CD4-positive, alpha-beta T cell treated with Interleukin-17A for 4 hours (primary cell): ENCODE results near the gene UGT8.
A peak's percentile ranks its signal among the peaks of the same experiment; 100 is the strongest.
"Not testable (repeated sequence)": the region's sequence is repeated elsewhere in the genome, so short reads cannot be mapped to it uniquely, and the experiment has no call there.

Experiments used
- DNase-seq: peaks from one replicate; pipeline ENCODE4 v3.0.0-alpha.2; 2020; ENCODE audit warnings: mixed read lengths

Gene UGT8

DNA sequence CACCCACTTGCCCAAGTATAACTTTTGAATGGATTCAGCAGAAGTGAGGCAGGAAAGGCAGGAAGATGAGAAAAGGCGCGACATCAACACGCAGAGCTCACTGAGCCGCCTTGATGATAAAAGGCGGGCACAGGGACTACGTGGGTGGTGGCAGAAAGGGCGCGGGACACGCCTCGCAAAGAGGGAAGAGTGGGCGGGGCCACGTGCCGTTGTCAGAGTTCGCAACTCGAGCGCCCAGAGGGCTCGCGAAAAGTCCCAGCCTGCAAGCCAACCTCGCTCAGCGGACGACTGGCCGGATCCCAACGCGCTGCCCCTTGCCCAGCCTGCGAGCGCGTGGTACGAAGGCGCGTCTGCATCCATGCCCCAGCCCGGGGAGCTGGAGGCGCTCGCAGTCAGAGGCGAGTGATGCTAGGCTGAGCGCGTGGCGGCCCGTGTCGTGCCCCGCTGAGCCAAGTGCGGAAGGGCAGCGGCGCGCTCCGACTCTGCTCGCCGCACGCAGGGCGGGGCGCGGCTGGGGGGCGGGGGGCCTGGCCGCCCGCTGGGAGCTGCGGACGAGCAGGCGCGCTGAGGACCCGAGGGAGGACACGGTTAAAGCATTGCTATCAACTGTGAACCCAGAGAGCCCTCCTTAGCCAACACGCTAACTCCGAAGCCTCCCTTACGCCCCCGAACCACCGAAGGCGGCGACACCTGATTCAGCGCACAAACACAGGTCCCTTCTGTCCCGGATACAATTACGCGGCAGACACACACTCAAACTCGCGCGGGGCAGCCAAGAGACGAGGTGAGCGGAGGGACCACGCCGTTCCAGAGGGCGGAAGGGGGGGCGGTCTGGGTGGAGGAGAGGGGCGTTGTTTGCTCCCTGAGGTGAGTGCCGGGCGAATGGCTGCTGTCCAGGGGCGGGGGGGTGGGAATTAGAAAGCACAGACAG, at the start of gene UGT8:
Gene UGT8, plus strand, starts transcription at position 617 of the 931 bp plus-strand sequence. CDS start 24,074 bp downstream, outside the sequence.
- DNase-seq, result peak; percentile 11

GRCh38 chr4:114549638-114550037, 49.0 kb upstream of the UGT8 start:
- DNase-seq, result no peak

DNA sequence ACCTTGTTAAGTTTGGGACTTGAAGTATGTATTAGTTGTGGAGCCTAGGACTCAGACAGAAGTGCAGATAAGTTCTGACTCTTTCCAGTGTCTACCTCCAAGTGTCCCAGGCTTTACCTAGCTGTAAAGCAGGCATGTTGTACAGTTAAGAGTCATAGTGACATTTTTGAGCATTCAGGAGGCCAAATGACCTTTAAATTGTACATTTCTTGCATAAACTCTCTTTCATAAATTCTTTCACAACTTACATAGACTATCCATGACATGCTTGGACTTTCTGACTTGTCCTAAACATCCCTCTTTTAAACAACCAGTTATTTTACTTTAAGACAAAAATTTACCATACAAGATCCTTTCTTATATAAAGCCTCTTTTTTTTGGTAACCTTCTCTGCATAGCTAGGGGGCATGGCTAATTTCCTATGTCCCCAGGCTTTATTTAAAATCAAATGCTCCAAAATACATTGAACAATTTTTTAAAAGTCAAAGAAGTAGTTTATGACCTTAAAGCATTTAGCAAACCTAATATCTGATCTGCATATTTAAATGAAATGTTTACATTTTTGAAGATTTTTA, 40.1 kb upstream of the UGT8 start:
- no peak for DNase-seq

DNA sequence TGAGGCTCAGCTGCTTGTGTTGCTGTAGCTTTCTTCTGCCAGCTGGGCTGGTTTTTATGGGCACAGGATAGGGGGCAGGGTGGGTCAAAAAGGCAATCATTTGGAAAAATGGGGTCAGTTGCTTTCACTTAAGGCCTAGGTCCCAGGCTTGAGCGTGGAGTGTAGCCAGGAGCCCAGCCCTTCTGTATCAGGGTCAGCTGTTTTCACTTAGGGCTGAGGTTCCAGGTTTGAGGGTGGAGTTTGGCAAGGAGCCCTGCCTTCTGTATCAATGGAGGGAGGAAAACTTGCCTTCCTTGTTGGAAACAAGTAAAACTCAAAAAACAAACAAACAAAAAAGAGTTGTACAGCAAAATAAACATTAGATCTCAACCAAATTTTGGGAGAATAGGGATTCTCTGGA, 37.0 kb upstream of the UGT8 start:
- no peak for DNase-seq

DNA sequence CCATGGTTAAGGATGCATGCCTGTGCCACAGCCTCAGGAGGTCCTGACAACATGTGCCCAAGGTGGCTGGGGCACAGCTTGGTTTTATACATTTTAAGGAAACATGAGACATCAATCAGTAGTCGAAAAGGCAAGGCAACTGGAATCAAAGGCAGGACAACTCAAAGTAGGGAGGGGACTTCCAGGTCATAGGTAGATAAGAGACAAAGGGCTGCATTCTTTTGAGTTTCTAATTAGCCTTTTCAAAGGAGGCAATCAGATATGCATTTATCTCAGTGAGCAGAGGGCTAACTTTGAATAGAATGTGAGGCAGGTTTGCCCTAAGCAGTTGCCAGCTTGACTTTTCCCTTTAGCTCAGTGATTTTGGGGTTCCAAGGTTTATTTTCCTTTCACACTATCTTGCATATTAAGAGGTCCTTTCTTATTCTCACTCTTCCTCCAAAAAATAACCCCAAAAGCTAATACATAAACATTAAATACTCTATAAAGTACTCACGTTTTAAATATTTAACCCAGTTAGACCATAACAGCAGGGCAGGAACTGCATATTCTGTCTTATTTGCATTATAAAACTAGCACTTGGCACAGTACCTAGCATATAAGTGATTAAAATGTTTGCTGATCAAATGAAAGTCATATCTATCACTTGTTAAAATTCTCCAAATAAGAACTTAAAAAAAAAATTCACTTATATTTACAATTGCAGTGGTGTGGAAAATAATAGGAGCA, 36.3 kb upstream of the UGT8 start:
- DNase-seq, result no peak

GRCh38 chr4:114563536-114564315, 34.9 kb upstream of the UGT8 start:
- DNase-seq, result no peak

DNA sequence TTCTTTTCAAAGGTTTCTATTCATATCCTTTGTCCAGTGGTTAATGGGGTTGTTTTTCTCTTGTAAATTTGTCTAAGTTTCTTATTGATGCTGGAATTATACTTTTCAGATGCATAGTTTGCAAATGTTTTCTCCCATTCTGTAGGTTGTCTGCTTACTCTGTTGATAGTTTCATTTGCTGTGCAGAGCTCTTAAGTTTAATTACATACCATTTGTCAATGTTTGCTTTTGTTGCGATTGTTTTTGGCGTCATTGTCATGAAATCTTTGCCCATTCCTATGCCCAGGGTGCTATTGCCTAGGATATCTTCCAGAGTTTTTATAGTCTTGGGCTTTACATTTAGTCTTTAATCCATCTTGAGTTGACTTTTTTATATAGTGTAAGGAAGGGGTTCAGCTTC, 21.2 kb upstream of the UGT8 start:
- DNase-seq, result no peak

- DNase-seq, result no peak
These were observed 16.0 kb upstream of the UGT8 start for GRCh38 chr4:114582621-114583020.

- DNase-seq, result no peak
These were observed 10.3 kb upstream of the UGT8 start for GRCh38 chr4:114588305-114588704.

- DNase-seq, result not testable (repeated sequence)
These were observed 8.2 kb upstream of the UGT8 start for GRCh38 chr4:114590360-114590759.

GRCh38 chr4:114593526-114593925, 5.1 kb upstream of the UGT8 start:
- no peak for DNase-seq

DNA sequence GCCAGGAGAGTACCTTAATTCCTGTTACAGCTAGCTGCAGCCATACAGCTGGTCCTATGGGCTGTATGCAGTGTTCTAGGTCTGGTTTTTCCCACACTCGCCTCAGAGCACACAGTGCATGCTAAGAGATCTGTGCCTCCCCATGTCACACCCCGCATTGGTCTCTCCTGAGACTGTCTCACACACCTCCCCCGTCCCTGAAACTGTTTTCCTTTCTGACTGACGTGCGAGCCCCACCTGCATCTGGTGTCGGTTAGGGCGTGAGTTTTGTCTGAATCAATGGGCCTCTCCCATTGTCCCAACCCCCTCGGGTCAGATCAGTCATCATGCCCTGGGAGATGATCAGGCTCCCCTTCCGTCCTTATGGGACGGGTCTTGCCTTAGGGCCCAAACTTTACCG, 3.4 kb upstream of the UGT8 start:
- no peak for DNase-seq

GRCh38 chr4:114595921-114596320, 2.7 kb upstream of the UGT8 start:
- DNase-seq, result no peak

DNA sequence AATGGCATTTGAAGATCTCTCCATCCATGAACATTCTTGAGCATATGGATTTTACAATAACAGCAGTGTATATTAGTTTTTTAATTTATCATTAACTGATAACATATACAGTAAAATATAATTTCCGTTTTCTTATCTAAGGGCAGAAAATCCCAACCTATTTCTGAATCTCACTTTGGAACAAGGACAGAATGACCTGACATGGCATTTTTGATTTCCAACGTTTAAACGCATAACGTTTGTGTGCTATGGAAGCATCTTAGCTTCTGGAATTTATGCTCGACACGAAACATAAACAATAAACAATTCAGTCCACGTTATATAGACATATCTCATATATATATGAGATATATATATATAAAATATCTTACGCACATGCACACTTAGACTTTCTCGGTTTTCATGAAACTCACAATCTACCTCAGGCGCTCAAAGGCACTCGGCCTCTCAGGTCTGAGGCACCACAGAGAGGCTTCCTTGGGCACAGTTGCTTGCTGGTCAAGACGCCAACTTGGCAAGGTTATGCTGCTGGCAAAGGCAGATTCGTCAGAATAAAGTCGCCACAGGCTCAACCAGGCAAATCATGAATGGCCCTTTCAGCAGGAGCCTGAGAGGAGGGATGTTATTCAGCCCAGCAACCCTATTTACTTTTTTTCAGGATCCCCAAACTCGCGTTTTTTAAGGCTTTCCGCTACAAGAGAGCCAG, 1.0 kb upstream of the UGT8 start:
- DNase-seq, result no peak

DNA sequence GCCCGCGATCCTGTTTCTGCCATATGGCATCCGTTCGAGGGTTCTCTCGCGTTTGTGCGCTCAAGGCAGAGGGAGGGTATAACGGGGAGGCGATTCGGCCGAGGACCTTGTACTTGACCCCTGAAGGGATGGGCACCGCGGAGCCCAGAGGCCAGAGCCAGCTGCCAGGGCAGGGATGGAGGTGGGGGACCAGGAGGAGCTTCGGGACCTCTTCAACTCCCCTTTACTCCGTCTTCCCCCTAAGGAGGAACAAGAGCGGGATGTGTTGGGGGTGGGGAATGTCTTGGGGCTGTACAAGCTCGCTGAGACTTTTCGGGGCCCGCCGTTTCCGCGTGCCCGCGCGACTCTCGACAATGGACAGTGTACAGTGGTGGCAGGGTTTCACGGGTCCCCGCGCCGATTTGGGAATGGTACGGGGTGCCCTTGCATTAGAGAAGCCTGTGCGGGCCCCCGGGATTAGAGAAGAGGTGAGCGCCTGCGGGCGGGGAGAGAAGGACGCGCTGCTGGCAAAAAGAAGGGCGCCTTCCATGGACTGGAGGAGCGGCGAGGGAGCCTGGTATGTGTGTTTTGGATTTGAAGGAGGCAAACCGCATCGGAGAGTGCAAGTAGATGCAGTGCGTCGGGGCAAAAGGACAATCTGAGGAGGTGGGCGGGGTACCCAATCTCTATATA, 760 bp downstream of the UGT8 start:
- DNase-seq, result no peak

DNA sequence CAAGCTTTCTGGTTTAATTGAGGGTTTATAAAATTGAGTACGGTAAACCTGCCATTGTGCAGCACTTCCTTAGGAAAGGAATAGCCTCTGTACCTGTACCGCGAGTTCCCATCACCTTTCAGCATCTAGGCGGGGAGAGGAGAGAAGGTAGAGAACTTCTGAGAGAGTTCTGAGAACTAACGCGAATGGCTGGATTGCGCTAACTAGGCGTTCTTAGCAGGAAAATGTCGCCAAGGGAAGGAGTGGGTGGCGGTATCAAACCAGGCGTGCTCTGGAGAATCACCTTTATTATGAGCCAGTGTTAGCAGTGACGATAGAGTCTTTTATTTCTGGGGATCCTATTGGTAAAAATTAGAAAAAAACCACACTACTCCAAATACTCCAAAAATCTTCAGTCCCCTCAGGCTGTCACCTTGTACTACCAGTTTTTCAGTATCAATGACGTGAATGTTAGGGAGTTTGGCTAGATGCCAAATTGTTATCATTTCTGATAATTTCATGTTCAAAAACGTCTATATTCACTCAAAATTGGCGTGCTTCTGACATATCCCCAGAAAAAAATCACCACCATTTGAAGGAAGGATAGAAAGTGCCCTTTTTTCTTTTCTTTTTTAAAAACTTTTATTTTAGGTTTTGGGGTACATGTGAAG, 1.4 kb downstream of the UGT8 start:
- no peak for DNase-seq

- DNase-seq, result no peak
These were observed 2.1 kb downstream of the UGT8 start for GRCh38 chr4:114600672-114601071.

DNA sequence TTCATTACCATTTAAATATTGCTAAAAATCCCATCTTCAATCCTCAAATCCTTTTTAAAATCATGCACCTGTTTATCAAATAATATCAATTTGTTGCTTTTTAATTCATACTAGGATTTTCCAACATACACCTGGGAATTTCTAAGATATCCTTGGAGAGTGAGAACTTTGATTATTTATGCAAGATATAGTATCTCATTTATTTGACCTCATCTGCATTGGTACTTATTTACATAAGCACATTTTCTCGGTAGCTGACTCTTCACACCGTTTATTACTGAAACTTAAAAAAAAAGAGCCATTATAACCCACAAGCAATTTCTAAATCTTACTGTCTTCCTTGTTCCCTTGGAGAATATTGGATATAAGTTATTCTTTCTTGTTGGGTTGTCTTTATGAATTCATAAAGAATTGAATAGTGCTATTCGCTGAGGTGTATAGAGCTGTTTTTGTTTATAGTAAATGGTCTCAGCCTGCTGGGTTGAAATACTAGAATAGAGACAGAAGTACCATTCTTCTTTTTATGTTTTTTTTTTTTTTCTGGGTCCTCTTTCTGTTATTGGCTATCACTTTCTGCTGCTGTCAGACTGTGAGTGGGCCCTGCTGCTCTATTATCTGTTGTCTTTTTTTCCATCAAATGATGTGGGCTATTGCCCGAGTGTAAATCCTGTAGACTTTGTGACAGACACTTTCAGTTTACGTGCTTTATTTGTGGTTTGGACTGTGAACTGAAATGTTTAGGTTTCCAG, 2.9 kb downstream of the UGT8 start:
- DNase-seq, result no peak

GRCh38 chr4:114603497-114603896, 4.9 kb downstream of the UGT8 start:
- DNase-seq, result no peak

- no peak for DNase-seq
These were observed 7.6 kb downstream of the UGT8 start for GRCh38 chr4:114606245-114606644.
